Liver (tissue), 2 donors: Measurements from ENCODE around the gene OR52A1.

Source experiments
- ATF3 ChIP-seq: IDR thresholded peaks from 2 replicates; pipeline ENCODE4 v1.6.1; 2016; ENCODE audit warnings: antibody characterized with exemption
- GABPA ChIP-seq, 2 donors: IDR thresholded peaks in 1 of 2; conservative IDR thresholded peaks in 1 of 2; 2 replicates each; pipeline ENCODE4 v1.6.1; 2016; ENCODE audit warnings: antibody characterized with exemption in 2 of 2, mild to moderate bottlenecking in 1 of 2, moderate library complexity in 1 of 2
- JUND ChIP-seq, 2 donors: IDR thresholded peaks; 2 replicates each; pipeline ENCODE4 v1.6.1; 2016; ENCODE audit warnings: antibody characterized with exemption in 2 of 2
- donor health status: healthy.

- TF ChIP-seq ATF3, result no peak
- TF ChIP-seq JUND (IDR thresholded peaks at IDR 0.05), result no peak
- TF ChIP-seq GABPA (IDR thresholded peaks at IDR 0.05 in 1 of 2, conservative IDR thresholded peaks at IDR 0.05 in 1 of 2), result no peak
These were observed 17.5 kb downstream of the OR52A1 start for GRCh38 chr11:5137014-5137413.
